Measurements from ENCODE around the gene SLC20A1.

DNA sequence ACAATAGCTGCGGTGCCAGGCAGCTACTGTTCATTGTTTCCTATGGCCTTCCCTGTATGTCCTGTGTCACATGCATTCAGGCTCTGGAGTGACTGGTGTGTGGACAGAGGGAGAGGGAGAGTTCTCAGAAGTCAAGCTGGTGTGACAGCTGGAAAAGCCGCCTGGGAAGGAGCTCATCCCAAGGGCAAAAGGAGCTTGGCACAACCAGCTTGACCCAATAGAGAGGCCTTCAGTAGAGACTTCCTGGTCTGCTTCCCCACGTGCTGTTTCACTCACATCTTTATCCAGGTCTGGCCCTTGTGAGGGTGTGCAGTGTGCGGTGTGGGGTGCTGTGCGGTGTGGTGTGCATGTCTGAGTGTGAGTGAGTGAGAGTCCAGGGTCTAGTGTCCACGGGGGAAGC lies 64.0 kb downstream of the SLC20A1 start:
- TF ChIP-seq YY1 (IDR thresholded peaks at IDR 0.05; ENCODE audit: extremely low read depth, insufficient replicate concordance, low read depth, low read length) (no peak), MAX (IDR thresholded peaks at IDR 0.05) (no peak), CTCF (IDR thresholded peaks at IDR 0.05 in 2 of 3, conservative IDR thresholded peaks at IDR 0.05 in 1 of 3; ENCODE audit: borderline replicate concordance in 1 of 3, insufficient read depth in 1 of 3, low read depth in 2 of 3, low read length in 2 of 3) (no peak)
